Endothelial cell of umbilical vein (primary cell): ENCODE measurements around the gene ST6GALNAC3. TPM values are rescaled to one million over a fixed set of nuclear protein-coding genes. Genes with fewer than 3 reads are reported as not detected.

Source experiments
- BruUV-seq: library from RNA; stranded (reverse); fragments of 400-500 nt; replicated peaks from 2 replicates; lab custom pipeline; 2021; lab: Mats Ljungman, UMichigan
- CTCF ChIA-PET: fragments of 300-600, 350-600 bp; sonication (Branson Sonifier 250); formaldehyde crosslinking; loops from one replicate; lab custom pipeline; 2021; ENCODE audit warnings: antibody characterized with exemption, inconsistent platforms; lab: Charles Lee
- POLR2A ChIA-PET: fragments of 300-600, 350-600 bp; sonication (Branson Sonifier 250); formaldehyde crosslinking; loops from one replicate; lab custom pipeline; 2021; ENCODE audit warnings: antibody characterized with exemption, inconsistent platforms; lab: Charles Lee
- DNase-seq: peaks from one replicate; pipeline ENCODE4 v3.0.0-alpha.2; 2011; ENCODE audit warnings: low read depth, low spot score
- FAIRE-seq: peaks from 2 replicates; lab custom pipeline; 2011; peaks lifted over from hg19 to GRCh38; lab: Jason Lieb, UNC
- H2AFZ ChIP-seq: 2 replicates; pipeline ENCODE4 v1.6.0; 2012; ENCODE audit warnings: low read depth, low read length, control low read depth, inconsistent platforms
- H3K27ac ChIP-seq: 2 replicates; pipeline ENCODE4 v1.5.1; 2011; ENCODE audit warnings: low read depth, mild to moderate bottlenecking, control low read depth, low read length, moderate library complexity; ENCODE audit not compliant: insufficient read depth
- H3K27me3 ChIP-seq, 2 experiments: 2 replicates each; pipeline versions ENCODE4 v1.6.0 to v1.6.1; 2011; ENCODE audit warnings: low read length in 2 of 2, mixed read lengths in 1 of 2; ENCODE audit not compliant: control insufficient read depth in 2 of 2, insufficient read depth in 2 of 2
- H3K36me3 ChIP-seq, 2 experiments: 2 replicates in 1 of 2; 3 replicates in 1 of 2; pipeline ENCODE4 v1.5.1; 2011; ENCODE audit warnings: low read length in 2 of 2, mild to moderate bottlenecking in 1 of 2, moderate library complexity in 1 of 2; ENCODE audit not compliant: control insufficient read depth in 2 of 2, insufficient read depth in 2 of 2; ENCODE audit errors: extremely low read depth in 1 of 2
- H3K4me1 ChIP-seq: 3 replicates; pipeline ENCODE4 v1.5.1; 2011; ENCODE audit warnings: mild to moderate bottlenecking, low read length; ENCODE audit not compliant: control insufficient read depth, insufficient read depth; ENCODE audit errors: extremely low read depth
- H3K4me2 ChIP-seq: 2 replicates; pipeline ENCODE4 v1.6.1; 2011; ENCODE audit warnings: low read length, control low read depth, mixed read lengths; ENCODE audit not compliant: insufficient read depth
- H3K4me3 ChIP-seq, 3 experiments: fragments of 200-600 bp in 1 of 3; sonication (generic), shearing (Covaris generic) in 1 of 3; replicated peaks in 1 of 3; 2 replicates each; pipeline ENCODE4 v1.5.1; 2011 to 2016; ENCODE audit warnings: control low read depth in 3 of 3, low read length in 3 of 3, mild to moderate bottlenecking in 2 of 3, inconsistent platforms in 1 of 3, low read depth in 1 of 3, moderate library complexity in 1 of 3; ENCODE audit not compliant: insufficient read depth in 1 of 3
- H3K79me2 ChIP-seq: 2 replicates; pipeline ENCODE4 v1.6.0; 2012; ENCODE audit warnings: low read length, inconsistent platforms; ENCODE audit not compliant: control insufficient read depth, insufficient read depth
- H3K9ac ChIP-seq: replicated peaks from 2 replicates; pipeline ENCODE3; 2011; ENCODE audit warnings: low read length, control low read depth; ENCODE audit not compliant: insufficient read depth; ENCODE audit errors: extremely low read depth
- H3K9me1 ChIP-seq: replicated peaks from 3 replicates; pipeline ENCODE4 v1.6.0; 2011; ENCODE audit warnings: mild to moderate bottlenecking, low read length; ENCODE audit not compliant: control insufficient read depth, insufficient read depth; ENCODE audit errors: extremely low read depth
- H3K9me3 ChIP-seq: replicated peaks from 2 replicates; pipeline ENCODE4 v1.5.1; 2012; ENCODE audit warnings: low read length, inconsistent platforms; ENCODE audit not compliant: control insufficient read depth, insufficient read depth
- H4K20me1 ChIP-seq: replicated peaks from 2 replicates; pipeline ENCODE3; 2011; ENCODE audit warnings: mild to moderate bottlenecking, low read length; ENCODE audit not compliant: control insufficient read depth, insufficient read depth; ENCODE audit errors: extremely low read depth
- CTCF ChIP-seq, 2 donors: IDR thresholded peaks; 1 replicate in 1 of 2; 2 replicates in 1 of 2; pipeline ENCODE4 v1.5.1; 2011; ENCODE audit warnings: low read length in 2 of 2, mild to moderate bottlenecking in 2 of 2, moderate library complexity in 2 of 2, control low read depth in 1 of 2, inconsistent platforms in 1 of 2, low read depth in 1 of 2; ENCODE audit not compliant: insufficient read depth in 1 of 2; ENCODE audit errors: extremely low read depth in 1 of 2
- EZH2 ChIP-seq: IDR thresholded peaks from 2 replicates; pipeline ENCODE4 v1.6.1; 2012; ENCODE audit warnings: borderline replicate concordance, low read depth, mild to moderate bottlenecking, moderate library complexity, low read length, inconsistent platforms; ENCODE audit not compliant: severe bottlenecking
- FOS ChIP-seq: IDR thresholded peaks from 2 replicates; pipeline ENCODE4 v1.6.1; 2011; ENCODE audit warnings: mild to moderate bottlenecking, low read length, moderate library complexity, borderline replicate concordance; ENCODE audit not compliant: insufficient read depth
- GATA2 ChIP-seq: IDR thresholded peaks from 2 replicates; pipeline ENCODE4 v1.7.0; 2011; ENCODE audit warnings: low read depth, mild to moderate bottlenecking, moderate library complexity, mixed read lengths, low read length; ENCODE audit not compliant: insufficient read length, insufficient read depth
- JUN ChIP-seq: IDR thresholded peaks from 2 replicates; pipeline ENCODE4 v1.6.1; 2011; ENCODE audit warnings: borderline replicate concordance, low read depth; ENCODE audit not compliant: insufficient read length, insufficient read depth
- MYC ChIP-seq: IDR thresholded peaks from one replicate; pipeline ENCODE4 v1.6.1; 2011; ENCODE audit warnings: mild to moderate bottlenecking, low read depth, low read length
- POLR2A ChIP-seq: IDR thresholded peaks from 2 replicates; pipeline ENCODE4 v1.6.1; 2012; ENCODE audit warnings: low read depth, mild to moderate bottlenecking, control low read depth, low read length
- POLR2AphosphoS5 ChIP-seq: IDR thresholded peaks from 2 replicates; pipeline ENCODE4 v1.6.1; 2012; ENCODE audit warnings: low read depth, mild to moderate bottlenecking, control low read depth, low read length, moderate library complexity; ENCODE audit not compliant: insufficient read depth
- dilution Hi-C: fragments of 300-500 bp; cut with MboI; formaldehyde crosslinking; loops from one replicate; pipeline ENCODE4 v1.15.0; 2019; ENCODE audit warnings: low sequenced_read_pairs; ENCODE audit not compliant: extremely low pct_ligation_motif_present
- intact Hi-C: fragments of 100-400 bp; cut with micrococcal nuclease; formaldehyde crosslinking; loops from one replicate; pipeline ENCODE4 v1.10.0; 2022
- polyA plus RNA-seq, 4 experiments: library from polyadenylated mRNA; depleted of rRNA in 3 of 4; stranded (reverse) in 3 of 4; unstranded in 1 of 4; fragments of >200 nt; gene quantifications; 2 replicates each; pipeline versions ENCODE4 v1.2.1 to v1.2.3, GENCODE V29; 2011 to 2012; ENCODE audit warnings: missing spikeins in 1 of 4
- total RNA-seq: library from RNA; stranded (reverse); gene quantifications from 2 replicates; pipeline ENCODE4 v1.2.3, GENCODE V29; 2021
- TF ChIP-seq, protein P1 (sequence below): IDR thresholded peaks from 2 replicates; pipeline ENCODE4 v1.6.1; 2011; ENCODE audit not compliant: insufficient read depth, insufficient read length

ST6GALNAC3 gene
- total and polyA plus RNA-seq, 2 donors (not counting 3 experiments of a cell fraction or from before 2014, with no cell fraction given): 7.6 to 48.3 TPM

GRCh38 chr1:76190749-76191424 lies 116.3 kb downstream of the ST6GALNAC3 start:
- no peak overlapping the region for H3K27ac ChIP-seq
- POLR2A ChIA-PET: no interaction called here
- no peaks in the 10 kb centered on the region for H3K4me1 ChIP-seq
- H4K20me1 ChIP-seq: no peaks in the 10 kb centered on the region
- H3K36me3 ChIP-seq: no peaks in the 10 kb centered on the region
- CTCF ChIA-PET: interaction anchor here (1.0 kb wide), 1 partner anchor 37 kb away, joined by 3 read pairs; no protein-coding TSS in a partner anchor
- DNase-seq (no peak), FAIRE-seq (no peak)
- intact Hi-C loops (no loop called here), dilution Hi-C loops (no loop called here)
- H3K27me3 ChIP-seq: no peaks in the 10 kb centered on the region
- no peak overlapping the region for H3K4me2 ChIP-seq
- H2AFZ ChIP-seq: no peak overlapping the region
- no peaks in the 10 kb centered on the region for H3K9me3 ChIP-seq
- no peak overlapping the region for H3K4me3 ChIP-seq
- peaks cover 2% of the 10 kb centered on the region for H3K9me1 ChIP-seq
- TF ChIP-seq POLR2A: no peak
- no peak for TF ChIP-seq CTCF (IDR thresholded peaks at IDR 0.05; ENCODE audit: extremely low read depth in 1 of 2, insufficient read depth in 1 of 2, low read depth in 1 of 2, low read length in 2 of 2)
- TF ChIP-seq MYC: no peak
- no peak for TF ChIP-seq GATA2
- TF ChIP-seq, protein P1, sequence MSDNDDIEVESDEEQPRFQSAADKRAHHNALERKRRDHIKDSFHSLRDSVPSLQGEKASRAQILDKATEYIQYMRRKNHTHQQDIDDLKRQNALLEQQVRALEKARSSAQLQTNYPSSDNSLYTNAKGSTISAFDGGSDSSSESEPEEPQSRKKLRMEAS: no peak
- no peak for TF ChIP-seq POLR2AphosphoS5
- TF ChIP-seq FOS: no peak
- no peak for TF ChIP-seq EZH2
- TF ChIP-seq JUN: no peak
- no peak overlapping the region for H3K9ac ChIP-seq
- no peaks in the 10 kb centered on the region for H3K79me2 ChIP-seq
- no TSS peak for BruUV-seq
